GM12874 (cell line): Measurements from ENCODE around the gene PSORS1C1.

Source experiments
- TF ChIP-seq, protein P1 (sequence below): IDR thresholded peaks from 2 replicates; pipeline ENCODE4 v1.5.1; 2011; ENCODE audit warnings: low read depth, mild to moderate bottlenecking, control low read depth, low read length, moderate library complexity; ENCODE audit not compliant: insufficient read depth

PSORS1C1 gene

DNA sequence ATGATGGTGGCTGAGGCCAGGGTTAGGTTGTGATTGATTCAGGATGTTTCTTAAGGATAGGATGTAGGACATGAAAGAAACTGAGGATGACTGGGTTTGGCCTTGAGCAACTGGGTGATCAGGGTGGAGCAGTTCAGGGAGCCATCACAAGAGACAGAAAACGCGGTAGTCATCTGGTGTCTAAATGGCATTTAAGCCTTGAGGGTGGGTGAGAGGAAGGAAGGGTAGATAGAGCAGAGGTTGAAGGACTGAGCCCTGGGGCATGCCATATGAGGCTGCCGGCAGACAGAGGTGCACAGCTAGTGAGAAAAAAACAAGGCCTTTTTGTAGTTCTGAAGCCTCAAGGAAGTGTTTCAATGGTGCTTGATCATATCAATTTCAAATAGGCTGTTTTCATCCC is 54.0 kb downstream of the PSORS1C1 start:
- TF ChIP-seq, protein P1, sequence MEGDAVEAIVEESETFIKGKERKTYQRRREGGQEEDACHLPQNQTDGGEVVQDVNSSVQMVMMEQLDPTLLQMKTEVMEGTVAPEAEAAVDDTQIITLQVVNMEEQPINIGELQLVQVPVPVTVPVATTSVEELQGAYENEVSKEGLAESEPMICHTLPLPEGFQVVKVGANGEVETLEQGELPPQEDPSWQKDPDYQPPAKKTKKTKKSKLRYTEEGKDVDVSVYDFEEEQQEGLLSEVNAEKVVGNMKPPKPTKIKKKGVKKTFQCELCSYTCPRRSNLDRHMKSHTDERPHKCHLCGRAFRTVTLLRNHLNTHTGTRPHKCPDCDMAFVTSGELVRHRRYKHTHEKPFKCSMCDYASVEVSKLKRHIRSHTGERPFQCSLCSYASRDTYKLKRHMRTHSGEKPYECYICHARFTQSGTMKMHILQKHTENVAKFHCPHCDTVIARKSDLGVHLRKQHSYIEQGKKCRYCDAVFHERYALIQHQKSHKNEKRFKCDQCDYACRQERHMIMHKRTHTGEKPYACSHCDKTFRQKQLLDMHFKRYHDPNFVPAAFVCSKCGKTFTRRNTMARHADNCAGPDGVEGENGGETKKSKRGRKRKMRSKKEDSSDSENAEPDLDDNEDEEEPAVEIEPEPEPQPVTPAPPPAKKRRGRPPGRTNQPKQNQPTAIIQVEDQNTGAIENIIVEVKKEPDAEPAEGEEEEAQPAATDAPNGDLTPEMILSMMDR, result no peak

DNA sequence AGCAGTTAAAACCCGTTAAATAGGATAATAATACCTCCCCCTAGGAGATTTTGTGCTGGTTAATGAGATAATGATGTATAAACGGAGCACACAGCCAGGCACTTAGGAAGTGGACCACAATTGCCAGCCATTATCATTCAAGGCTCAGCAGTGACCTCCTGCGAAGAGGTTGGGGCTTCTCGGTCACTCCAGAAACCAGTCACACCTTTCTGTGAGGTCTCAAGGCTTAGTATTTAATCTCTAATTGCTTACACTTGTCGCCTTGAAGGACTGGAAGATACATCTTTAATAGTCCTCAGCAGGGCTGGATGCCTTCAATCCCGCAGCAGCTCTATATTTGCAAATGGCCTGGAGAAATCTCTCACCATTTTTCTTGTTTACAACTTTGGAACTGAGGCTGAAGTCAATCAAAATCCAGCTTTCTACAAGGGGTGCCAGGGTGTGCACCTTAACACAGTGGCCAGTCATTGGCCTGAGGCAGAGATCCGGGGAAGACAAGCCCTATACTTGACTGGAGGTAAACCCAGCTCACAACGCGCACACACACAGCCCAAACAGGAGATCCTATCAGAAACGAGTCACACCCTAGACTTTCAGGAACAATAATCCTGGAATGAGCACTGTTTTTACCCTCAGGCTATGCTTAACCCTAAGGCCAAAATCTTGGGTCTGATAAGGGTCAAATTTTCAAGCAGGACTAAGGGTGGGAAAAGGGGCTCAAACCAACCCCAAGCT is 54.7 kb downstream of the PSORS1C1 start:
- TF ChIP-seq, protein P1, result no peak

DNA sequence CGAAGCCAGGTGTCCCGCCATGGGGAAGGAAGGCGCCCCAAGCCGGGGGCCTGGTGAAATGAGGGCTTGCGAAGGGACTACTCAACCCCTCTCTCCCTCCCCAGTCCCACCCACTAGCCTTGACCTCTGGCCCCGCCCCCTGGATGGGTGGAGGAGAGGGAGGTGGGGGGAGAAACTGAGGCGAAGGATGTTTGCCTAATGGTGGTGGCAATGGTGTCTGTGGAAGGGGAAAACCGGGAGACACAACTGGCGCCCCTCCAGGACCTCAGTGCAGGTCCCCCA is 55.9 kb downstream of the PSORS1C1 start, which contains the start of gene POU5F1:
TSS of gene POU5F1 (minus strand) at position 83 of the 282 bp plus-strand sequence. CDS start at position 21, 62 bp downstream.
- TF ChIP-seq, protein P1, result no peak

DNA sequence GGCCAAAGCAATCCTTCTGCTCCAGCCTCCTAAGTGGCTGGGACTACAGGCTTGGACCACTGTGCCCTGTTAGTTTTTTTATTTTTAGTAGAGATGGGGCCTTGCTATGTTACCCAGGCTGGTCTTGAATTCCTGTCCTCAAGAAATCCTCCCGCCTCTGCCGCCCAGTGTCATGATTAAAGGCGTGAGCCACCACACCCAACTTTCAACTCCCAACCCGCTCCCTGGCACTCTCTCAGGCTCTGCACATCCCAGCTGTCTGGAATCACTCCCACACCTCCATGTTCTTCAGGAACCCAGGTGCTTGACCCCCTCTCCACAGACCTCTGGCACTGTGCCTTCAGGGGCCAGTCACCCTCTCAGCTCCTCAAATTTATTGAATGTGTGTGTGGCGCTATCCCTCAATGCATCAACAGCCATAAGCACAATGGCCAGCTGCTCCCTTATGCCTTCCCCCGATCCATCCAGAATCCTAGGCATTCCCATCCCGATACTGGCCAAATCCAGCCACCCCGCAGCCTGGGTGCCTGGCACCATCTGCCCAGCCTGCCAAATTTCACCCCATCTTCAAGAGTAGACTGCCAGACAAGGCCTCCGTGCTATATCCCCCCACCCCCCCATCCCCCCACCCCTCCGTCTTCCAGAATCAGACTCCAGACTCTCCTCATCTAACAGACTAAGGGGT is 56.5 kb downstream of the PSORS1C1 start:
- TF ChIP-seq, protein P1, result no peak

DNA sequence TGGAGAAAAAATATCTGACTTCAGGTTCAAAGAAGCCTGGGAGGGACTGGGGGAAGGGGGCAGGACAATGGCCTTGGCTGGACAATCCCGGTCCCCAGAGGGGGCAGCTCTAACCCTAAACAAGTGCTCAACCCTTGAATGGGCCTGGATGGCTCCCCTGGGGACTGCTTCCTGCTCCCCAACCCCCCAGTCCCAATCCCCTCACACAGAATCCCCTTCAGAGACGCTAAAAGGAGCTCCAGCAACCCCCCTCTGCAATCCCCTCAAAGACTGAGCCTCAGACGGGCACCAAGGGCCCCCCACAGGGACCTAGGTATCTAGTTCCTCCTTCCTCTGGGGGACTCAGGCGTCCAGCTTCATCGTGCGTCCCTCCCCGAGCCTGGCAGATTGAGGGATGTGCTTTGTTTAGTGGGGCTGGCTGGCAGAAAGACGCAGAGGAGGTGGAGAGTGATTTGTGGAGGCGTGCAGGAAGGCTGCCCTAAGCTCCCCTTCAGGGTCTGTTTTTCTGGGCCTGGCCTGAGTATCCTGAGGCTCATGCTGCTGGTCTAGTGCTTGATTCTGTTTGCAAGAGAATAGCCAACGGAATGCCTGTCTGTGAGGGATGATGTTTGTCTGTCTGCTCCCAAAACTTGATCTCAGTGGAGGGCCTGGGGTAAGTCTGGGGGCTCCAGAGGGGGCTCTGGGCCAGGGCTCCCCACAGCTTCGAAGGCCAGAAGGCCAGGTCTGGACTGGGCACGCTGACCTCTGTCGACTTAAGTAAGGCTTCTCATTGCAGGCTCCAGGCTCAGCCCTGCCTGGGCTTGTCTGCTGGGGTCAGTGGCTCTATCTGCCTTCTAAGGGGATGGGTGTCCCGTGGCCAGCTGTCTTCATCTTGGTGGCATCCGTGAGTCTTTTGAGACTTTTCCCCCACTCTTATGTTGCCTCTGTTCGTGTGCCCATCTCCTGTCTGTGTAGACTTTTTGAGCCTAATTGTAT is 57.6 kb downstream of the PSORS1C1 start:
- TF ChIP-seq, protein P1, result no peak

DNA sequence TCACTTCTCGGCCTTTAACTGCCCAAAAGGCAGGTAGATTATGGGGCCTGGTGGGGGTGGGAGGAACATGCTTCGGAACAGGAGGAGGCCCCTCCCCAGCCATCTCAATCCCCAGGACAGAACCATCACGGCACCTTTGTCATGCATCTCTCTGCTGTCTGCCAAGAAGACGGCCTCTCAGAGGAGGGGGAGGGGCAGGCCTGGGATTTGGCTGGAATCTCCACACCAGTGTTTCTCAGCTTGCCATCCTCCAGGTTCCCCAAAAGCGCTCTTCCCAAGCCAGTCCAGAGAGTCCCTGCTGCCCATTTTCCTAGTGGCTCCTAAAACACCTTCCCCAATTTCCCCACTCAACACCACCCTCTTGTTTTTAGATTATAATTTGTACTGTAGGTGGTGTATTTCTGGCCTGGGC is 58.4 kb downstream of the PSORS1C1 start:
- TF ChIP-seq, protein P1, result no peak

DNA sequence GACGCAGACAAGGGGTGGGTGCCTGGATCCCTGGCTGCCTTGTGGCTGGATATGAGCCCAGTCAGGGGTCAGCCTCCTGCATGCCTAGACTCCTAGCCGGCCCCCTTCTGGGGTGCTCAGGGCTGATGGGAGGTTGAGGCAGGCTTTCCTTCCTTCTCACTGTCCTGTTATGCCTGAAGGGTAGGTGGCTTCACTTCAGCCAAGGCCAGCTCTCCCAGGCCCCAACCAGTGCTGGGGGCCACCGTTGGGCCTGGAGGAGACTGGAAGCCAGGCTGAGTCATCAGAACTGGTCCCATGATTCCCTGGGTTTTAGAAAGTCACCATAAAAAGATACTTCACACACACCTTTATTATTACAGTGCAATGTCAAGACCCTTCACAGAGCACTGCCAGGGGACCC is 58.8 kb downstream of the PSORS1C1 start:
- TF ChIP-seq, protein P1, result no peak
